Stomach (tissue), 4 donors: ENCODE data around the gene FBXL16.

ENCODE experiments used
- CTCF ChIP-seq, 7 experiments: fragments of 450-650 bp in 4 of 7; fragments of 200-600 bp in 3 of 7; sonication (generic) in 3 of 7; IDR thresholded peaks; one replicate each; pipeline ENCODE4 v1.5.1; 2016 to 2019; ENCODE audit warnings: antibody characterized with exemption in 7 of 7, control low read depth in 2 of 7, mild to moderate bottlenecking in 1 of 7
- POLR2A ChIP-seq, 4 donors: fragments of 450-650 bp; IDR thresholded peaks; one replicate each; pipeline ENCODE4 v1.6.1; 2016; ENCODE audit warnings: antibody characterized with exemption in 4 of 4, control low read depth in 2 of 4, mild to moderate bottlenecking in 1 of 4, moderate library complexity in 1 of 4
- POLR2AphosphoS5 ChIP-seq, 3 donors: sonication (generic); formaldehyde crosslinking; IDR thresholded peaks; one replicate each; pipeline ENCODE4 v1.6.1; 2016; ENCODE audit warnings: antibody characterized with exemption in 3 of 3

- no peak for TF ChIP-seq CTCF (IDR thresholded peaks at IDR 0.05)
- TF ChIP-seq POLR2AphosphoS5 (IDR thresholded peaks at IDR 0.05) = no peak
- no peak for TF ChIP-seq POLR2A (IDR thresholded peaks at IDR 0.05)
Observed at GRCh38 chr16:675884-676564, 29.6 kb downstream of the FBXL16 start.
